UCSD-AML1 (cell line): ENCODE measurements around the gene PCDHB11.
"Not testable (repeated sequence)": the region's sequence is repeated elsewhere in the genome, so short reads cannot be mapped to it uniquely, and the experiment has no call there.

ENCODE experiments used
- DNase-seq: peaks from one replicate; lab custom pipeline; 2025; ENCODE audit not compliant: unreplicated experiment; lab: John Stamatoyannopoulos, UW

The PCDHB11 gene

GRCh38 chr5:141199359-141200235, at the start of gene PCDHB11:
TSS of gene PCDHB11 (plus strand) at chr5:141199627. CDS start at chr5:141199775, 148 bp downstream.
- no peak for DNase-seq

- no peak for DNase-seq
Observed at GRCh38 chr5:141149812-141150211, 49.6 kb upstream of the PCDHB11 start, which contains the start of gene PCDHB6. TSS of gene PCDHB6 (plus strand) at chr5:141150057. CDS start at chr5:141150258, 201 bp downstream.

DNA sequence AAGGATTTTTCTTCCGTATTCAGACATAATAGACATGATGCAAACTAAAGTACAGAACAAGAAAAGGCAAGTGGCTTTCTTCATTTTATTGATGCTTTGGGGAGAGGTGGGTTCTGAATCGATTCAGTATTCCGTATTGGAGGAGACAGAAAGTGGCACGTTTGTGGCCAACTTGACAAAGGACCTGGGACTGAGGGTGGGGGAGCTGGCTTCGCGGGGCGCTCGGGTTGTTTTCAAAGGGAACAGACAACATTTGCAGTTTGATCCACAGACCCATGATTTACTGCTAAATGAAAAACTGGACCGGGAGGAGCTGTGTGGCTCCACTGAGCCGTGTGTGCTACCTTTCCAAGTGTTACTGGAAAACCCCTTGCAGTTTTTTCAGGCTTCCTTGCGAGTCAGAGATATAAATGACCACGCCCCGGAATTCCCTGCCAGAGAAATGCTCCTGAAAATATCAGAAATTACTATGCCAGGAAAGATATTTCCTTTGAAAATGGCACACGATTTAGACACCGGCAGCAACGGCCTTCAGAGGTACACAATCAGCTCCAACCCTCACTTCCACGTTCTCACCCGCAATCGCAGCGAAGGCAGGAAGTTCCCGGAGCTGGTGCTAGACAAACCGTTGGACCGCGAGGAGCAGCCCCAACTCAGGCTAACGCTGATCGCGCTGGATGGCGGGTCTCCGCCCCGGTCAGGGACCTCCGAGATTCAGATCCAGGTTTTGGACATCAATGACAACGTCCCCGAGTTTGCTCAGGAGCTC, 49.0 kb upstream of the PCDHB11 start:
- DNase-seq: no peak

- no peak for DNase-seq
Observed at GRCh38 chr5:141150993-141151325, 48.5 kb upstream of the PCDHB11 start.

DNA sequence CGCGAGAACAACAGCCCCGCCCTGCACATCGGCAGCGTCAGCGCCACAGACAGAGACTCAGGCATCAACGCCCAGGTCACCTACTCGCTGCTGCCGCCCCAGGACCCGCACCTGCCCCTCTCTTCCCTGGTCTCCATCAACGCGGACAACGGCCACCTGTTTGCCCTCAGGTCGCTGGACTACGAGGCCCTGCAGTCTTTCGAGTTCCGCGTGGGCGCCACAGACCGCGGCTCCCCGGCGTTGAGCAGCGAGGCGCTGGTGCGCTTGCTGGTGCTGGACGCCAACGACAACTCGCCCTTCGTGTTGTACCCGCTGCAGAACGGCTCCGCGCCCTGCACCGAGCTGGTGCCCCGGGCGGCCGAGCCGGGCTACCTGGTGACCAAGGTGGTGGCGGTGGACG, 47.8 kb upstream of the PCDHB11 start:
- not testable (repeated sequence) for DNase-seq

DNA sequence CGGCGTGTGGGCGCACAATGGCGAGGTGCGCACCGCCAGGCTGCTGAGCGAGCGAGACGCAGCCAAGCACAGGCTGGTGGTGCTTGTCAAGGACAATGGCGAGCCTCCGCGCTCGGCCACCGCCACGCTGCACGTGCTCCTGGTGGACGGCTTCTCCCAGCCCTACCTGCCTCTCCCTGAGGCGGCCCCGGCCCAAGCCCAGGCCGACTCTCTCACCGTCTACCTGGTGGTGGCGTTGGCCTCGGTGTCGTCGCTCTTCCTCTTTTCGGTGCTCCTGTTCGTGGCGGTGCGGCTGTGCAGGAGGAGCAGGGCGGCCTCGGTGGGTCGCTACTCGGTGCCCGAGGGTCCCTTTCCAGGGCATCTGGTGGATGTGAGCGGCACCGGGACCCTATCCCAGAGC, 47.3 kb upstream of the PCDHB11 start:
- DNase-seq: not testable (repeated sequence)

- no peak for DNase-seq
Observed at GRCh38 chr5:141155540-141156374, 43.7 kb upstream of the PCDHB11 start.

DNA sequence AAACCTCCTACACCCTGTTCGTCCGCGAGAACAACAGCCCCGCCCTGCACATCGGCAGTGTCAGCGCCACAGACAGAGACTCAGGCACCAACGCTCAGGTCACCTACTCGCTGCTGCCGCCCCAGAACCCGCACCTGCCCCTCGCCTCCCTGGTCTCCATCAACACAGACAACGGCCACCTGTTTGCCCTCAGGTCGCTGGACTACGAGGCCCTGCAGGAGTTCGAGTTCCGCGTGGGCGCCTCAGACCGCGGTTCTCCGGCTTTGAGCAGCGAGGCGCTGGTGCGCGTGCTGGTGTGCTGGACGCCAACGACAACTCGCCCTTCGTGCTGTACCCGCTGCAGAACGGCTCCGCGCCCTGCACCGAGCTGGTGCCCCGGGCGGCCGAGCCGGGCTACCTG, 42.1 kb upstream of the PCDHB11 start:
- not testable (repeated sequence) for DNase-seq

DNA sequence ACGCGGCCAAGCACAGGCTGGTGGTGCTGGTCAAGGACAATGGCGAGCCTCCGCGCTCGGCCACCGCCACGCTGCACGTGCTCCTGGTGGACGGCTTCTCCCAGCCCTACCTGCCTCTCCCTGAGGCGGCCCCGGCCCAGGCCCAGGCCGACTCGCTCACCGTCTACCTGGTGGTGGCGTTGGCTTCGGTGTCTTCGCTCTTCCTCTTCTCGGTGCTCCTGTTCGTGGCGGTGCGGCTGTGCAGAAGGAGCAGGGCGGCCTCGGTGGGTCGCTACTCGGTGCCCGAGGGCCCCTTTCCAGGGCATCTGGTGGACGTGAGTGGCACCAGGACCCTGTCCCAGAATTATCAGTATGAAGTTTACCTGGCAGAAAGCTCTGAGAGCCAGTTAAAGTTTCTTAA, 41.5 kb upstream of the PCDHB11 start:
- DNase-seq: not testable (repeated sequence)

GRCh38 chr5:141172381-141173204, 26.8 kb upstream of the PCDHB11 start, which contains the start of gene PCDHB7:
TSS of gene PCDHB7 (plus strand) at chr5:141172644. CDS start at chr5:141172836, 192 bp downstream.
- DNase-seq: no peak

DNA sequence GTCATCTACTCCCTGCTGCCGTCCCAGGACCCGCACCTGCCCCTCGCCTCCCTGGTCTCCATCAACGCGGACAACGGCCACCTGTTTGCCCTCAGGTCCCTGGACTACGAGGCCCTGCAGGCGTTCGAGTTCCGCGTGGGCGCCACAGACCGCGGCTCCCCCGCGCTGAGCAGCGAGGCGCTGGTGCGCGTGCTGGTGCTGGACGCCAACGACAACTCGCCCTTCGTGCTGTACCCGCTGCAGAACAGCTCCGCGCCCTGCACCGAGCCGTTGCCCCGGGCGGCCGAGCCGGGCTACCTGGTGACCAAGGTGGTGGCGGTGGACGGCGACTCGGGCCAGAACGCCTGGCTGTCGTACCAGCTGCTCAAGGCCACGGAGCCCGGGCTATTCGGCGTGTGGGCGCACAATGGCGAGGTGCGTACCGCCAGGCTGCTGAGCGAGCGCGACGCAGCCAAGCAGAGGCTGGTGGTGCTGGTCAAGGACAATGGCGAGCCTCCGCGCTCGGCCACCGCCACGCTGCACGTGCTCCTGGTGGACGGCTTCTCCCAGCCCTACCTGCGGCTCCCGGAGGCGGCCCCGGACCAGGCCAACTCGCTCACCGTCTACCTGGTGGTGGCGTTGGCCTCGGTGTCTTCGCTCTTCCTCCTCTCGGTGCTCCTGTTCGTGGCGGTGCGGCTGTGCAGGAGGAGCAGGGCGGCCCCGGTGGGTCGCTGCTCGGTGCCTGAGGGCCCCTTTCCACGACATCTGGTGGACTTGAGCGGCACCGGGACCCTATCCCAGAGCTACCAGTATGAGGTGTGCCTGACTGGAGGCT, 24.9 kb upstream of the PCDHB11 start:
- not testable (repeated sequence) for DNase-seq

DNA sequence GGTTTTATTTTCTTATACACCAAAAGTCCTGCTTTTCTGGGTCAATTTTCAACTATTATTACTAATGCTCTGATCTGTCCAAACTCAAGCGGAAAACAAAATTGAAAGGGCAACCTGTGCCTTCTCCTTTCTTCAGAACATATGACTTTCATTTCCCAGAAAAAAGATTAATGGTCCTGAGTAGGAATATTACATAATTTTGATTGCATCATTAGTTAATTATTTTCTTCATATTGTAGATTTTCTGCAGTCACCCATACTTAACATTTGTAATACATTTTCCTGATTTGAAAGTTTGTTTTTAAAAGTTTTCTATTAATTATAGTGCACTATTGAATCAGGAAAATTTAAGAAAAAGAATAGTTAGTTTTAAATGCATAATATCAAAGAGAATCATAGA, 23.5 kb upstream of the PCDHB11 start:
- DNase-seq: no peak

GRCh38 chr5:141177577-141178191, 21.7 kb upstream of the PCDHB11 start, which contains the start of gene PCDHB8:
TSS of gene PCDHB8 (plus strand) at chr5:141177790. CDS start at chr5:141178035, 245 bp downstream.
- DNase-seq: not testable (repeated sequence)

- DNase-seq: not testable (repeated sequence)
Observed at GRCh38 chr5:141179371-141179770, 20.1 kb upstream of the PCDHB11 start.

DNA sequence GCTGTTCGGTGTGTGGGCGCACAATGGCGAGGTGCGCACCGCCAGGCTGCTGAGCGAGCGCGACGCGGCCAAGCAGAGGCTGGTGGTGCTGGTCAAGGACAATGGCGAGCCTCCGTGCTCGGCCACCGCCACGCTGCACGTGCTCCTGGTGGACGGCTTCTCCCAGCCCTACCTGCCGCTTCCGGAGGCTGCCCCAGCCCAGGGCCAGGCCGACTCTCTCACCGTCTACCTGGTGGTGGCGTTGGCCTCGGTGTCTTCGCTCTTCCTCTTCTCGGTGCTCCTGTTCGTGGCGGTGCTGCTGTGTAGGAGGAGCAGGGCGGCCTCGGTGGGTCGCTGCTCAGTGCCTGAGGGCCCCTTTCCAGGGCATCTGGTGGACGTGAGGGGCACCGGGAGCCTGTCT, 19.6 kb upstream of the PCDHB11 start:
- not testable (repeated sequence) for DNase-seq

GRCh38 chr5:141180313-141180712, 19.1 kb upstream of the PCDHB11 start:
- DNase-seq: no peak

DNA sequence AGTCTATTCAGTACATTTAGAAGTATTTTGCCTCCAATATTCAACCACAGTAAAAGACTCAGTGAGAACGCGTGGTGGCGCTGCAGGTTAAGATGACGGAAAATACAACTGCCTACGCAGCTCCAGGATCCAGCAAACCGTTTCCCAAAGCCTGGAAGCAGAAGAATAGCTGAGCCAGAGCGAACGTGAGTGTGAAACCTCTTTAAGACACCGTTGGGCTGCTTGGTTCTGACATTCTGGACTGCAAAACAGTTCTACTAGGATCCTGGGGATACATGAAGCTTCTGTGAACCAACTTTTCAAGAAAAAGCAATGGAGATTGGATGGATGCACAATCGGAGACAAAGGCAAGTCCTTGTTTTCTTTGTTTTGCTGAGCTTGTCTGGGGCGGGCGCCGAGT, 17.2 kb upstream of the PCDHB11 start, which contains the start of gene PCDHB16:
TSS of gene PCDHB16 (plus strand) at position 140 of the 400 bp plus-strand sequence. CDS start at position 313, 173 bp downstream.
- no peak for DNase-seq

GRCh38 chr5:141184117-141184855, 15.1 kb upstream of the PCDHB11 start:
- DNase-seq: not testable (repeated sequence)
